ENCODE measurements around the gene C19orf81.

C19orf81 gene

GRCh38 chr19:50667177-50667758 is 18.0 kb downstream of the C19orf81 start:
- Histone ChIP-seq H3K9me3 (ENCODE audit: control insufficient read depth in 1 of 2, low read length in 2 of 2) (no peaks in the 10 kb centered on the region), H3K27me3 (ENCODE audit: control insufficient read depth in 1 of 2, insufficient read depth in 2 of 2, low read length in 2 of 2) (peaks cover 3 to 15% of the 10 kb centered on the region in 2 donors), H3K4me3 (ENCODE audit: low read depth in 1 of 2, low read length in 2 of 2) (no peak overlapping the region), H3K27ac (ENCODE audit: low read depth, low read length) (no peak overlapping the region), H3K4me1 (ENCODE audit: control insufficient read depth in 1 of 2, insufficient read depth in 2 of 2, low read length in 2 of 2) (no peaks in the 10 kb centered on the region), H3K9ac (ENCODE audit: low read depth in 1 of 2, low read length in 2 of 2) (no peak overlapping the region), H3K36me3 (ENCODE audit: control insufficient read depth in 1 of 2, insufficient read depth in 2 of 2, low read length in 2 of 2) (no peaks in the 10 kb centered on the region)

GRCh38 chr19:50667759-50668231 is 18.6 kb downstream of the C19orf81 start:
- H3K9ac ChIP-seq (ENCODE audit: low read depth in 1 of 2, low read length in 2 of 2), result no peak overlapping the region
- H3K27me3 ChIP-seq (ENCODE audit: control insufficient read depth in 1 of 2, insufficient read depth in 2 of 2, low read length in 2 of 2), result peaks cover 3 to 15% of the 10 kb centered on the region in 2 donors
- no peaks in the 10 kb centered on the region for H3K4me1 ChIP-seq (ENCODE audit: control insufficient read depth in 1 of 2, insufficient read depth in 2 of 2, low read length in 2 of 2)
- no peak overlapping the region for H3K4me3 ChIP-seq (ENCODE audit: low read depth in 1 of 2, low read length in 2 of 2)
- H3K9me3 ChIP-seq (ENCODE audit: control insufficient read depth in 1 of 2, low read length in 2 of 2), result no peaks in the 10 kb centered on the region
- no peak overlapping the region for H3K27ac ChIP-seq (ENCODE audit: low read depth, low read length)
- no peaks in the 10 kb centered on the region for H3K36me3 ChIP-seq (ENCODE audit: control insufficient read depth in 1 of 2, insufficient read depth in 2 of 2, low read length in 2 of 2)

- no peak overlapping the region for H3K27ac ChIP-seq (ENCODE audit: low read depth, low read length)
- H3K4me3 ChIP-seq (ENCODE audit: low read depth in 1 of 2, low read length in 2 of 2), result no peak overlapping the region
- H3K9me3 ChIP-seq (ENCODE audit: control insufficient read depth in 1 of 2, low read length in 2 of 2), result no peaks in the 10 kb centered on the region
- no peak overlapping the region for H3K9ac ChIP-seq (ENCODE audit: low read depth in 1 of 2, low read length in 2 of 2)
- H3K27me3 ChIP-seq (ENCODE audit: control insufficient read depth in 1 of 2, insufficient read depth in 2 of 2, low read length in 2 of 2), result peaks cover 3 to 15% of the 10 kb centered on the region in 2 donors
- no peaks in the 10 kb centered on the region for H3K36me3 ChIP-seq (ENCODE audit: control insufficient read depth in 1 of 2, insufficient read depth in 2 of 2, low read length in 2 of 2)
- no peaks in the 10 kb centered on the region for H3K4me1 ChIP-seq (ENCODE audit: control insufficient read depth in 1 of 2, insufficient read depth in 2 of 2, low read length in 2 of 2)
Observed at GRCh38 chr19:50668416-50668815, 19.2 kb downstream of the C19orf81 start.

GRCh38 chr19:50668879-50669278 is 19.6 kb downstream of the C19orf81 start:
- H3K27me3 ChIP-seq (ENCODE audit: control insufficient read depth in 1 of 2, insufficient read depth in 2 of 2, low read length in 2 of 2), result peaks cover 3 to 15% of the 10 kb centered on the region in 2 donors
- no peaks in the 10 kb centered on the region for H3K4me1 ChIP-seq (ENCODE audit: control insufficient read depth in 1 of 2, insufficient read depth in 2 of 2, low read length in 2 of 2)
- no peaks in the 10 kb centered on the region for H3K9me3 ChIP-seq (ENCODE audit: control insufficient read depth in 1 of 2, low read length in 2 of 2)
- H3K4me3 ChIP-seq (ENCODE audit: low read depth in 1 of 2, low read length in 2 of 2), result no peak overlapping the region
- H3K27ac ChIP-seq (ENCODE audit: low read depth, low read length), result no peak overlapping the region
- no peak overlapping the region for H3K9ac ChIP-seq (ENCODE audit: low read depth in 1 of 2, low read length in 2 of 2)
- no peaks in the 10 kb centered on the region for H3K36me3 ChIP-seq (ENCODE audit: control insufficient read depth in 1 of 2, insufficient read depth in 2 of 2, low read length in 2 of 2)

- Histone ChIP-seq H3K9ac (ENCODE audit: low read depth in 1 of 2, low read length in 2 of 2) (no peak overlapping the region), H3K4me3 (ENCODE audit: low read depth in 1 of 2, low read length in 2 of 2) (no peak overlapping the region), H3K27me3 (ENCODE audit: control insufficient read depth in 1 of 2, insufficient read depth in 2 of 2, low read length in 2 of 2) (peaks cover 7 to 15% of the 10 kb centered on the region in 2 donors), H3K9me3 (ENCODE audit: control insufficient read depth in 1 of 2, low read length in 2 of 2) (no peaks in the 10 kb centered on the region), H3K27ac (ENCODE audit: low read depth, low read length) (no peak overlapping the region), H3K4me1 (ENCODE audit: control insufficient read depth in 1 of 2, insufficient read depth in 2 of 2, low read length in 2 of 2) (no peaks in the 10 kb centered on the region), H3K36me3 (ENCODE audit: control insufficient read depth in 1 of 2, insufficient read depth in 2 of 2, low read length in 2 of 2) (no peaks in the 10 kb centered on the region)
Observed at GRCh38 chr19:50669302-50670101, 20.3 kb downstream of the C19orf81 start.

GRCh38 chr19:50670102-50670380 is 20.8 kb downstream of the C19orf81 start:
- Histone ChIP-seq H3K27me3 (ENCODE audit: control insufficient read depth in 1 of 2, insufficient read depth in 2 of 2, low read length in 2 of 2) (peaks cover 7 to 15% of the 10 kb centered on the region in 2 donors), H3K36me3 (ENCODE audit: control insufficient read depth in 1 of 2, insufficient read depth in 2 of 2, low read length in 2 of 2) (no peaks in the 10 kb centered on the region), H3K4me3 (ENCODE audit: low read depth in 1 of 2, low read length in 2 of 2) (no peak overlapping the region), H3K9me3 (ENCODE audit: control insufficient read depth in 1 of 2, low read length in 2 of 2) (no peaks in the 10 kb centered on the region), H3K9ac (ENCODE audit: low read depth in 1 of 2, low read length in 2 of 2) (no peak overlapping the region), H3K27ac (ENCODE audit: low read depth, low read length) (no peak overlapping the region), H3K4me1 (ENCODE audit: control insufficient read depth in 1 of 2, insufficient read depth in 2 of 2, low read length in 2 of 2) (no peaks in the 10 kb centered on the region)

- no peaks in the 10 kb centered on the region for H3K36me3 ChIP-seq (ENCODE audit: control insufficient read depth in 1 of 2, insufficient read depth in 2 of 2, low read length in 2 of 2)
- H3K27me3 ChIP-seq (ENCODE audit: control insufficient read depth in 1 of 2, insufficient read depth in 2 of 2, low read length in 2 of 2), result peaks cover 4 to 15% of the 10 kb centered on the region in 2 donors
- H3K9me3 ChIP-seq (ENCODE audit: control insufficient read depth in 1 of 2, low read length in 2 of 2), result peaks cover 0 to 3% of the 10 kb centered on the region in 2 donors
- no peak overlapping the region for H3K4me3 ChIP-seq (ENCODE audit: low read depth in 1 of 2, low read length in 2 of 2)
- H3K27ac ChIP-seq (ENCODE audit: low read depth, low read length), result no peak overlapping the region
- no peaks in the 10 kb centered on the region for H3K4me1 ChIP-seq (ENCODE audit: control insufficient read depth in 1 of 2, insufficient read depth in 2 of 2, low read length in 2 of 2)
- H3K9ac ChIP-seq (ENCODE audit: low read depth in 1 of 2, low read length in 2 of 2), result no peak overlapping the region
Observed at GRCh38 chr19:50673118-50673517, 23.9 kb downstream of the C19orf81 start.

- H3K9ac ChIP-seq (ENCODE audit: low read depth in 1 of 2, low read length in 2 of 2), result no peak overlapping the region
- no peaks in the 10 kb centered on the region for H3K36me3 ChIP-seq (ENCODE audit: control insufficient read depth in 1 of 2, insufficient read depth in 2 of 2, low read length in 2 of 2)
- H3K9me3 ChIP-seq (ENCODE audit: control insufficient read depth in 1 of 2, low read length in 2 of 2), result peaks cover 0 to 3% of the 10 kb centered on the region in 2 donors
- peaks cover 0 to 4% of the 10 kb centered on the region in 2 donors for H3K27me3 ChIP-seq (ENCODE audit: control insufficient read depth in 1 of 2, insufficient read depth in 2 of 2, low read length in 2 of 2)
- H3K27ac ChIP-seq (ENCODE audit: low read depth, low read length), result no peak overlapping the region
- no peaks in the 10 kb centered on the region for H3K4me1 ChIP-seq (ENCODE audit: control insufficient read depth in 1 of 2, insufficient read depth in 2 of 2, low read length in 2 of 2)
- H3K4me3 ChIP-seq (ENCODE audit: low read depth in 1 of 2, low read length in 2 of 2), result no peak overlapping the region
Observed at GRCh38 chr19:50676625-50677197, 27.5 kb downstream of the C19orf81 start.

GRCh38 chr19:50677636-50678035 is 28.4 kb downstream of the C19orf81 start:
- H3K4me1 ChIP-seq (ENCODE audit: control insufficient read depth in 1 of 2, insufficient read depth in 2 of 2, low read length in 2 of 2), result no peaks in the 10 kb centered on the region
- H3K36me3 ChIP-seq (ENCODE audit: control insufficient read depth in 1 of 2, insufficient read depth in 2 of 2, low read length in 2 of 2), result no peaks in the 10 kb centered on the region
- H3K27me3 ChIP-seq (ENCODE audit: control insufficient read depth in 1 of 2, insufficient read depth in 2 of 2, low read length in 2 of 2), result peaks cover 0 to 4% of the 10 kb centered on the region in 2 donors
- no peak overlapping the region for H3K4me3 ChIP-seq (ENCODE audit: low read depth in 1 of 2, low read length in 2 of 2)
- H3K9ac ChIP-seq (ENCODE audit: low read depth in 1 of 2, low read length in 2 of 2), result no peak overlapping the region
- H3K9me3 ChIP-seq (ENCODE audit: control insufficient read depth in 1 of 2, low read length in 2 of 2), result peaks cover 0 to 3% of the 10 kb centered on the region in 2 donors
- H3K27ac ChIP-seq (ENCODE audit: low read depth, low read length), result no peak overlapping the region

GRCh38 chr19:50678323-50678722 is 29.1 kb downstream of the C19orf81 start:
- H3K9me3 ChIP-seq (ENCODE audit: control insufficient read depth in 1 of 2, low read length in 2 of 2), result peaks cover 0 to 3% of the 10 kb centered on the region in 2 donors
- no peak overlapping the region for H3K4me3 ChIP-seq (ENCODE audit: low read depth in 1 of 2, low read length in 2 of 2)
- no peaks in the 10 kb centered on the region for H3K4me1 ChIP-seq (ENCODE audit: control insufficient read depth in 1 of 2, insufficient read depth in 2 of 2, low read length in 2 of 2)
- peaks cover 0 to 4% of the 10 kb centered on the region in 2 donors for H3K27me3 ChIP-seq (ENCODE audit: control insufficient read depth in 1 of 2, insufficient read depth in 2 of 2, low read length in 2 of 2)
- no peak overlapping the region for H3K9ac ChIP-seq (ENCODE audit: low read depth in 1 of 2, low read length in 2 of 2)
- H3K36me3 ChIP-seq (ENCODE audit: control insufficient read depth in 1 of 2, insufficient read depth in 2 of 2, low read length in 2 of 2), result no peaks in the 10 kb centered on the region
- no peak overlapping the region for H3K27ac ChIP-seq (ENCODE audit: low read depth, low read length)
